Nephron (organoid): ENCODE measurements around the gene MICOS13.
A peak's percentile ranks its signal among the peaks of the same experiment; 100 is the strongest.

Experiments
- H3K27ac Mint-ChIP-seq, 3 experiments: 2 replicates each; pipeline ENCODE4 v1.8.0; 2020; ENCODE audit warnings: mixed read lengths in 3 of 3, mild to moderate bottlenecking in 2 of 3, moderate library complexity in 1 of 3
- H3K27me3 Mint-ChIP-seq: 2 replicates; pipeline ENCODE4 v1.8.0; 2021; ENCODE audit warnings: low read depth, mild to moderate bottlenecking, moderate library complexity, mixed read lengths
- H3K36me3 Mint-ChIP-seq: 2 replicates; pipeline ENCODE4 v1.8.0; 2020; ENCODE audit warnings: low read depth, mixed read lengths
- H3K4me1 Mint-ChIP-seq: 2 replicates; pipeline ENCODE4 v1.8.0; 2020; ENCODE audit warnings: mixed read lengths
- H3K4me3 Mint-ChIP-seq, 3 experiments: 2 replicates each; pipeline ENCODE4 v1.8.0; 2020; ENCODE audit warnings: mild to moderate bottlenecking in 3 of 3, mixed read lengths in 3 of 3, moderate library complexity in 2 of 3
- H3K9me3 Mint-ChIP-seq: 2 replicates; pipeline ENCODE4 v1.8.0; 2020; ENCODE audit warnings: mixed read lengths
- TF ChIP-seq, protein P1 (sequence below), 3 experiments: fragments of 200-600 bp; sonication (generic); IDR thresholded peaks; one replicate each; pipeline ENCODE4 v1.5.0; 2021; ENCODE audit warnings: antibody characterized with exemption in 3 of 3; ENCODE audit not compliant: unreplicated experiment in 3 of 3

Gene MICOS13

DNA sequence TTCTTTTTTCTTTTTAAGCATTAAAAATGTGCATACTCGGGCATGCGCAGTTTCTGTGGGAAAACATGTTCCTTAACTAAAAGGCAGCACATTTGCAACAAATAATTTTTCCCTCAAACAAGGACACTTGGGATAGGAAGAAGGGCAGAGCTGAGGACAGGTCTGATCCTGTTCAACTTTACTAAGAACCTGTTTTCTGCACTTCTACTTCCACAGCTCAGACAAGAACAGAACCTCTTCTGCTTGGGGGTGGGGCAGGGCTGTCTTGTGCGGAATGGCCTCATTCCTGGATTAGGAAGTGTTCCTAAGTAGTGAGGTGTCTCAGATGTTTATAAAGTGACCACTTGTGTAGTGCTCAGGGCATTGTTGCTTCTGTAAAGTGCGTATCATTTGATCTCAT is 39.1 kb downstream of the MICOS13 start:
- Mint-ChIP-seq H3K4me3 (no peak overlapping the region), H3K4me1 (no peaks in the 10 kb centered on the region), H3K36me3 (peaks cover 58% of the 10 kb centered on the region), H3K27me3 (no peaks in the 10 kb centered on the region), H3K9me3 (no peaks in the 10 kb centered on the region), H3K27ac (no peak overlapping the region)
- TF ChIP-seq, protein P1, sequence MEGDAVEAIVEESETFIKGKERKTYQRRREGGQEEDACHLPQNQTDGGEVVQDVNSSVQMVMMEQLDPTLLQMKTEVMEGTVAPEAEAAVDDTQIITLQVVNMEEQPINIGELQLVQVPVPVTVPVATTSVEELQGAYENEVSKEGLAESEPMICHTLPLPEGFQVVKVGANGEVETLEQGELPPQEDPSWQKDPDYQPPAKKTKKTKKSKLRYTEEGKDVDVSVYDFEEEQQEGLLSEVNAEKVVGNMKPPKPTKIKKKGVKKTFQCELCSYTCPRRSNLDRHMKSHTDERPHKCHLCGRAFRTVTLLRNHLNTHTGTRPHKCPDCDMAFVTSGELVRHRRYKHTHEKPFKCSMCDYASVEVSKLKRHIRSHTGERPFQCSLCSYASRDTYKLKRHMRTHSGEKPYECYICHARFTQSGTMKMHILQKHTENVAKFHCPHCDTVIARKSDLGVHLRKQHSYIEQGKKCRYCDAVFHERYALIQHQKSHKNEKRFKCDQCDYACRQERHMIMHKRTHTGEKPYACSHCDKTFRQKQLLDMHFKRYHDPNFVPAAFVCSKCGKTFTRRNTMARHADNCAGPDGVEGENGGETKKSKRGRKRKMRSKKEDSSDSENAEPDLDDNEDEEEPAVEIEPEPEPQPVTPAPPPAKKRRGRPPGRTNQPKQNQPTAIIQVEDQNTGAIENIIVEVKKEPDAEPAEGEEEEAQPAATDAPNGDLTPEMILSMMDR (IDR thresholded peaks at IDR 0.05; ENCODE audit: unreplicated experiment in 3 of 3), result no peak

GRCh38 chr19:5637971-5638370 is 42.3 kb downstream of the MICOS13 start:
- no peaks in the 10 kb centered on the region for H3K4me1 Mint-ChIP-seq
- TF ChIP-seq, protein P1 (IDR thresholded peaks at IDR 0.05; ENCODE audit: unreplicated experiment in 3 of 3), result no peak
- H3K4me3 Mint-ChIP-seq, result no peak overlapping the region
- no peaks in the 10 kb centered on the region for H3K9me3 Mint-ChIP-seq
- H3K36me3 Mint-ChIP-seq, result peaks cover 41% of the 10 kb centered on the region
- H3K27ac Mint-ChIP-seq, result no peak overlapping the region
- H3K27me3 Mint-ChIP-seq, result no peaks in the 10 kb centered on the region

- H3K27me3 Mint-ChIP-seq, result no peaks in the 10 kb centered on the region
- H3K27ac Mint-ChIP-seq, result no peak overlapping the region
- no peaks in the 10 kb centered on the region for H3K9me3 Mint-ChIP-seq
- peaks cover 18% of the 10 kb centered on the region for H3K4me1 Mint-ChIP-seq
- TF ChIP-seq, protein P1 (IDR thresholded peaks at IDR 0.05; ENCODE audit: unreplicated experiment in 3 of 3), result no peak
- peaks cover 39% of the 10 kb centered on the region for H3K36me3 Mint-ChIP-seq
- H3K4me3 Mint-ChIP-seq, result no peak overlapping the region
Observed at GRCh38 chr19:5635427-5635826, 44.9 kb downstream of the MICOS13 start.

GRCh38 chr19:5632657-5633056 is 47.7 kb downstream of the MICOS13 start:
- peaks cover 27% of the 10 kb centered on the region for H3K4me1 Mint-ChIP-seq
- H3K4me3 Mint-ChIP-seq, result no peak overlapping the region
- no peaks in the 10 kb centered on the region for H3K9me3 Mint-ChIP-seq
- H3K36me3 Mint-ChIP-seq, result peaks cover 50% of the 10 kb centered on the region
- peak overlapping the region in 1 of 3 experiments; percentile 51 for H3K27ac Mint-ChIP-seq
- TF ChIP-seq, protein P1 (IDR thresholded peaks at IDR 0.05; ENCODE audit: unreplicated experiment in 3 of 3), result no peak
- no peaks in the 10 kb centered on the region for H3K27me3 Mint-ChIP-seq

GRCh38 chr19:5632241-5632612 is 48.1 kb downstream of the MICOS13 start:
- Mint-ChIP-seq H3K27ac (peak overlapping the region in 2 of 3 experiments; percentile 12 to 47), H3K4me3 (no peak overlapping the region), H3K36me3 (peaks cover 51% of the 10 kb centered on the region), H3K9me3 (no peaks in the 10 kb centered on the region), H3K4me1 (peaks cover 31% of the 10 kb centered on the region), H3K27me3 (no peaks in the 10 kb centered on the region)
- TF ChIP-seq, protein P1 (IDR thresholded peaks at IDR 0.05; ENCODE audit: unreplicated experiment in 3 of 3), result no peak

- Mint-ChIP-seq H3K27ac (peak overlapping the region; percentile 12 to 47 (median 28)), H3K4me3 (no peak overlapping the region)
Observed at GRCh38 chr19:5631567-5632240, 48.6 kb downstream of the MICOS13 start.

More at GRCh38 chr19:5631567-5632240, 48.6 kb downstream of the MICOS13 start:
- TF ChIP-seq, protein P1 (IDR thresholded peaks at IDR 0.05; ENCODE audit: unreplicated experiment in 3 of 3), result no peak
- Mint-ChIP-seq H3K4me1 (peaks cover 32% of the 10 kb centered on the region), H3K9me3 (no peaks in the 10 kb centered on the region), H3K27me3 (no peaks in the 10 kb centered on the region), H3K36me3 (peaks cover 53% of the 10 kb centered on the region)
